ENCODE data around the gene ALDH1A3.

ALDH1A3 gene

GRCh38 chr15:100853676-100854440 lies 25.8 kb upstream of the ALDH1A3 start:
- TF ChIP-seq CTCF (IDR thresholded peaks at IDR 0.05; ENCODE audit: unreplicated experiment in 3 of 3), result no peak
- Mint-ChIP-seq H3K27me3 (ENCODE audit: low read depth) (peaks cover 12% of the 10 kb centered on the region), H3K4me1 (peaks cover 20% of the 10 kb centered on the region), H3K9me3 (no peaks in the 10 kb centered on the region), H3K27ac (peak overlapping the region in 2 of 3 experiments; percentile 40 to 72), H3K4me3 (no peak overlapping the region), H3K36me3 (ENCODE audit: low read depth) (no peaks in the 10 kb centered on the region)

GRCh38 chr15:100856867-100857266 lies 22.8 kb upstream of the ALDH1A3 start:
- TF ChIP-seq CTCF (IDR thresholded peaks at IDR 0.05; ENCODE audit: unreplicated experiment in 3 of 3), result no peak
- peak overlapping the region in 1 of 3 experiments; percentile 63 for H3K27ac Mint-ChIP-seq
- peaks cover 24% of the 10 kb centered on the region for H3K4me1 Mint-ChIP-seq
- H3K27me3 Mint-ChIP-seq (ENCODE audit: low read depth), result peaks cover 7% of the 10 kb centered on the region
- peaks cover 2% of the 10 kb centered on the region for H3K9me3 Mint-ChIP-seq
- no peak overlapping the region for H3K4me3 Mint-ChIP-seq
- no peaks in the 10 kb centered on the region for H3K36me3 Mint-ChIP-seq (ENCODE audit: low read depth)

- Mint-ChIP-seq H3K4me3 (no peak overlapping the region), H3K27ac (no peak overlapping the region), H3K36me3 (ENCODE audit: low read depth) (no peaks in the 10 kb centered on the region), H3K27me3 (ENCODE audit: low read depth) (peaks cover 4% of the 10 kb centered on the region), H3K9me3 (peaks cover 2% of the 10 kb centered on the region), H3K4me1 (peaks cover 30% of the 10 kb centered on the region)
- no peak for TF ChIP-seq CTCF (IDR thresholded peaks at IDR 0.05; ENCODE audit: unreplicated experiment in 3 of 3)
Measured at GRCh38 chr15:100858294-100858693, 21.3 kb upstream of the ALDH1A3 start.

GRCh38 chr15:100859970-100860828 lies 19.4 kb upstream of the ALDH1A3 start:
- Mint-ChIP-seq H3K9me3 (peaks cover 2% of the 10 kb centered on the region), H3K36me3 (ENCODE audit: low read depth) (no peaks in the 10 kb centered on the region), H3K27me3 (ENCODE audit: low read depth) (peaks cover 4% of the 10 kb centered on the region), H3K27ac (no peak overlapping the region), H3K4me3 (no peak overlapping the region), H3K4me1 (peaks cover 47% of the 10 kb centered on the region)
- no peak for TF ChIP-seq CTCF (IDR thresholded peaks at IDR 0.05; ENCODE audit: unreplicated experiment in 3 of 3)

GRCh38 chr15:100860829-100861510 lies 18.7 kb upstream of the ALDH1A3 start:
- Mint-ChIP-seq H3K9me3 (peaks cover 2% of the 10 kb centered on the region), H3K36me3 (ENCODE audit: low read depth) (no peaks in the 10 kb centered on the region), H3K4me3 (no peak overlapping the region), H3K27ac (peak overlapping the region in 1 of 3 experiments; percentile 40), H3K4me1 (peaks cover 44% of the 10 kb centered on the region), H3K27me3 (ENCODE audit: low read depth) (peaks cover 4% of the 10 kb centered on the region)
- no peak for TF ChIP-seq CTCF (IDR thresholded peaks at IDR 0.05; ENCODE audit: unreplicated experiment in 3 of 3)

Data from nephron (organoid).